ENCODE results near the gene ITPR1.

Gene ITPR1

GRCh38 chr3:4655145-4656045, 162.2 kb downstream of the ITPR1 start:
- no peak for DNase-seq

DNA sequence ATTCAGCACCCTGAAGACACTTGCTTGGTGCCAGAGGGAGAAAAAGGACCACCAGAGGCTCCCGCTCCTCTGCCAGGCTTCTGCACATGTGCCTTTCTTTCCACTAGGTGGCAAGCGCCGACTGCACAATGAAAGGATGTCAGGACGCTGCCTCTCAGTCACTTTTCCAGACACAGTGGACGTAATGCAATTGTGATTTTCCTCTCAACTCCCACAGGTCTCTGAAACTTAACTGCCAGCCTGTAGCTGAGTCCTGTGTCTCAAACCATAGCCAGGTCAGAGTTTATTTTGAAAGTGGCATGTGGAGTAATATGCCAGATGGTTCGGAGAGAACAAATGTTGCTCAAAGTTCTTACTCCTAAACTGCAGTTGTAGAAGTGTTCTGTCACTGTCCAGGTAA, 162.9 kb downstream of the ITPR1 start:
- no peak for DNase-seq

DNA sequence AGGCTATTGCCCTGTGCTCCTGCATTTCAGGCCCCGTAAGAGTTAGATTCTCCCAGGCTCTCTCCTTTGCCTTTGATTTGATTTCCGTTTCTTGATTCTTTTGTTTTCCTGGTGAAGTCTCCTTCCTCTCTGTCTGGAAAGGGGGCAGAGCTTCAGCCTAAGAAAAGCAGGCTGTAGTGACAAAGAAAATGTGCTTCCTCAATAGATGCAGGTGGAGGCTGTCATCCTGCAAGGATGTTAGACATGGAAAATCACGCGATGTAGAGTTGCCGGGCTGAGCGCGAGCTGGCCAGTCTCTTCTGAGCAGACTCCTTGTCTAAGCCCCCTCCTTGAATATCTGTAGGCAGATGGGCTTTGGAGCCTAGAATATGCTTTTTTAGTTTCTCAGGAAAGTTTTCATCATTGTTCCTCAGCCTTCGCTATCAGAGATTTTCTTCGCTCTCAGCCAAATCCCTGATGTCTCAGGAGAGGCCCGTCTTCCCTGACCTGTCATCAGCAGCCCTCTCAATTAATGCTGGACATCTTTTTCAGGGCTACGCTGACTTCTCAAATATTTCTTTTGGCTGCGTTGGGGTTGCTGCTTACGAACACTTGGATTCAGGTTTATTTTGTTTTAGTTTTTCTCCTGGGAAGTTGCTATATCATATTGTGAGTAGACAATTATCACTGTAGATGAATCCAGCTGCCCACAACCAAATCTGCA, 163.6 kb downstream of the ITPR1 start:
- no peak for DNase-seq

DNA sequence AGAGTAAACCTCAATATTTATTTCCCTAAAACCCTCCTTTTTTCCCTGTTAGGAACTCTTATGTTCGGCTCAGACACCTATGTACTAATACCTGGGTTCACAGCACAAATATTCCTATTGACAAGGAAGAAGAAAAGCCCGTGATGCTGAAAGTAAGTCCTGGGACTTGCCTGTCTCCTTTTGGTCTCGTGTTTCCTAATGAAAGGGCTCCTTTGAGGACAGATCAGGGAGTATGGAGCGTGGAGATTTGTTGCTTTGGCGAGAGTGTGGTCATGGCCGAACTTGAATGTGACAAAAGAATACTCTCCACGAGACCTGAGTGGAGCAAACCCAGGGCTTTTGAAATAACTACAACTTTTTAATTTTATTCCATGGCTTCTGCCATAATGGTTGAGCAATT, 167.8 kb downstream of the ITPR1 start:
- no peak for DNase-seq

DNA sequence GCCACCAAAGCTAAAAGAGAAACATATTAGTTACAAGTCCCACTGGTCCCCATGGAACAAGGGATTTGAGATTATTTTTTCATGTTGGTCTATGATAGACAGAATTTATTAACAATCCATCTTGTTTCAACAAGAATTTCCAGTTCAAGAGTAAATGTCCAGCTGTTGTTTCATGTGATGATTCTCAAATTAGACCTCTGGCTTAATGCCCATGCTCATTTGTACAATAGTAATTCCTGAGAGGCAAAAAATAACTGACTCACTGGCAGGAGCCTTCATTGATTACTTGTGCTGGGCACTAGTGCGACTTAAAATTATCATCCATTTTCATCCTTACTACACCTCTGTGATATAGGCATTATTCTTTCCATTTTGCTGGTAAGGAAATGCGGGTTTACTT, 171.3 kb downstream of the ITPR1 start:
- no peak for DNase-seq

DNA sequence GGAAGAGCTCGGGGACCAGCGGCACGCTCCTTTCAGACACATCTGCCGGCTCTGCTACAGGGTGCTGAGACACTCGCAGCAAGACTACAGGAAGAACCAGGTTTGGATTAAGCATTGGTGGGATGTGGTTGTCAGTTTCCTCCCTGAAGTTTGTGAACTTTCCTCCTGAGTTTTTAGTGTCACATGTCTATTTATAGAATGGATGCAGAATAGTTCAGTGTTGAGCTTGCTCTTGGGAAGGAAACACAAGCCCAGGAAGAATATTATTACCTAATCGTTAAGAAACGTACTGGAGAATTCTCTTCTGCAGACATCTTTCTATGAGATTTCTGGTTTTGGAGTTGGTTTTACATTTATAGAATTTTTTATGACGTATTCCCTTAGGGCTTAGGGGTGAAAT, 172.0 kb downstream of the ITPR1 start:
- no peak for DNase-seq

- no peak for DNase-seq
Observed at GRCh38 chr3:4666071-4666470, 172.9 kb downstream of the ITPR1 start.

- no peak for DNase-seq
Observed at GRCh38 chr3:4670352-4670751, 177.2 kb downstream of the ITPR1 start.

DNA sequence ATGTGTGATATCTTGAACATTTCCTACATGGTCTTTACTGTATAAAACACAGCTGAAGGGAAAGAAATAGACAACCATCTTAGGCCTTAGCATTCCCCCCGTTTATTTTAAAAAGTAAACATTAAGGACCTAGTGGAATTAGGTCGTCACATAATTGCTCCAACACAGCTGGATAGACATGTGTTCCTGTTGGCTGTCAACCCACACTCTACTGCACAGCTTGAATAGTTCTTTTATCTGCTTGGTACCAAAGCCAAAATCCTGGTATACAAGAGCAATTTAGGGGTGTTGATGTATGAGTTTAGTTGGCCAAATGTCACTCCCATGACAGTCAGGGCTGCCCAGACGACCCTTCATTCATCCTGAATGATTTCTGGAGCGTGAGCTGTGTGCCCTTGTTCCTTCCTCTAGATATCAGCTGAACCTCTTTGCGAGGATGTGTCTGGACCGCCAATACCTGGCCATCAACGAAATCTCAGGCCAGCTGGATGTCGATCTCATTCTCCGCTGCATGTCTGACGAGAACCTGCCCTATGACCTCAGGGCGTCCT, 179.7 kb downstream of the ITPR1 start:
- no peak for DNase-seq

DNA sequence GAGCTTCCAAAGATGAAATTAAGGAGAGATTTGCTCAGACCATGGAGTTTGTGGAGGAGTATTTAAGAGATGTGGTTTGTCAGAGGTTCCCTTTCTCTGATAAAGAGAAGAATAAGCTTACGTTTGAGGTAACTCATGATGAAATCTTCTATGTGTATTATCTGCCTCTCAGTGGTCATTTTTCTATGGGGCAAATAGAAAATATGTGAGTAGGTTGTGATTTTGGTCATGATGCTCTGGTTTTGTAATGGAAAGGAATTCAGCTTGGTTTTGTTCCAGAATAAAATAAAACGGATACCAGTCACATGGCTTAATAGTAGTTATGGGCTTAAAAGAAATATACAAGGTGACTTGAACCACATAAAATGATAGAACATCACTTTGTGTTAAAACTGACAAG, 181.1 kb downstream of the ITPR1 start:
- DNase-seq, result no peak

GRCh38 chr3:4675704-4676103, 182.6 kb downstream of the ITPR1 start:
- DNase-seq, result no peak

DNA sequence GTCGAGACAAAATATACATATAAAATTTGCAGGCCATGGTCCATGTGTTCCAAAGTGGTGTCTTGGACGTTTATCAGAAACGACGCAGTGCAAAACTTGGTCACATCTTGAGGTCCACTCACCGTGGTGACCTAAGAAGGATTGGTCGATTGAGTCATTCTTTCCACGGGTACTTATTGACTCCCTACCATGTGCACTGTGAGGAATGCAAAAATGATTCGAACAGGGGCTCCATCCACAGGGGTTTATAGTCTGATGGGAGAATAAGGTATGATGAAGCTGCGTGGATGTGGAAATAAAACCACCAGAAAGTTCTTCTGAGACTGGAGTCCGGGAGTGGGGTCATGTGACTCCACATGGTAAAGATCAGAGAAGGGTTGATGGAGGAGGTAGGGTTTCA, 185.2 kb downstream of the ITPR1 start:
- no peak for DNase-seq

DNA sequence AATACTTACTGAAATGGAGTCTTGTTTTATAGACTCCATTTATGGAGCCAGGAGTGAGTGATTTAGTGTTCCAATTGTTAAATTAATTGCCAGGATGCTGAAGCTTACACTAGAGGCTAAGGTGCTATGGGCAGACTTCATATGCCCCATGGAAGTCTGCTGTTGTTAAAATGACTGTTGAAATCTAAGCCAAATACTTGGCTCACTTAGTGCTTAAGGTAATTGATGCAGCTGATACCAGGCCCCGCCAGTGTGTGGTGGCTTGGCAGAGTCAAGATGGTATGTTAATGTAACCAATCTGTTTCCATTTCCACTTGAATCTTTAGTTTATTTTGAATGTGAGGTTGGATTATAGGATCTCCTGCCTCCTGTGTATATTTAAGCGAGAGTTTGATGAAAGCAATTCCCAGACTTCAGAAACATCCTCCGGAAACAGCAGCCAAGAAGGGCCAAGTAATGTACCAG, 187.1 kb downstream of the ITPR1 start:
- DNase-seq, result no peak

- DNase-seq, result no peak
Observed at GRCh38 chr3:4680871-4681300, 187.7 kb downstream of the ITPR1 start.

GRCh38 chr3:4681301-4681700, 188.2 kb downstream of the ITPR1 start:
- DNase-seq, result no peak

- DNase-seq, result no peak
Observed at GRCh38 chr3:4684117-4684516, 191.0 kb downstream of the ITPR1 start.

DNA sequence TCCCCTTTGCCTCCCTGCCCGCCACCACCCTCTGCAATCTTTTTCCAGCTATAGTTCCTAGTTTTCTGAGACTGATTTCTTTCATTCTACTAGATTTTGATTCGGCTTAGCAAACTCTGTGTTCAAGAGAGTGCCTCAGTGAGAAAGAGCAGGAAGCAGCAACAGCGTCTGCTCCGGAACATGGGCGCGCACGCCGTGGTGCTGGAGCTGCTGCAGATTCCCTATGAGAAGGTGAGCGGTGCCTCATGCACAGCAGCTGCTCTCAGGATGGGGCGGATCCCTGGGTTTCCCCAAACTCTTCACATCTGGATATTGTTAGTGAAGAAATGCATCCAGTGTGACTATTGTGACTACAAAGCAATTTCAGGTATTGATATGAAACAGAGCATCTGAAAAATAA, 191.8 kb downstream of the ITPR1 start:
- DNase-seq, result no peak

- DNase-seq, result no peak
Observed at GRCh38 chr3:4685673-4686345, 192.7 kb downstream of the ITPR1 start.

- DNase-seq, result no peak
Observed at GRCh38 chr3:4686619-4687018, 193.5 kb downstream of the ITPR1 start.

- DNase-seq, result no peak
Observed at GRCh38 chr3:4687167-4687566, 194.0 kb downstream of the ITPR1 start.

DNA sequence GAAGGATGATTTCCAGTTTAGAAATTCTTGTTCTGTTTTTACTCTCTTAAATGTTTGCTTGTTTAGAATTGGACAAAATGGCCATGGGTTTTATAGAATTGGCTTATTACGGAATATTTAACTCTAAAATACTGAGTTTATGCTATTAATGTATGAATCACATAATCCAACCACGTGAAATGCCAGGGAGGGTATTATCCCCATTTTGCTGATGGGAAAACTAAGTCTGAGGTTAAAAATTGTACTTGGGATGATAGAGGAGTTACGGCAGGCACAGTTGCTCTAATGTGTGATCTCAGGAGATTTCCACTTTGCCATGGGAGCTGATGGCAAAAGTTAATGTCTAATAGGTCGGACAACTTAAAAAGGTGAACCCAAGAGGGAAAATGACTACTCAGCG, 194.4 kb downstream of the ITPR1 start:
- no peak for DNase-seq

- DNase-seq, result no peak
Observed at GRCh38 chr3:4688411-4688810, 195.3 kb downstream of the ITPR1 start.

- no peak for DNase-seq
Observed at GRCh38 chr3:4689021-4689420, 195.9 kb downstream of the ITPR1 start.

Data from NCI-H446 treated with DMSO at 0.1 percent for 48 hours (cell line).